NOMO-1 treated with DMSO at 0.1 percent for 48 hours (cell line): Measurements from ENCODE around the gene ACE2.
"Not testable (repeated sequence)": the region's sequence is repeated elsewhere in the genome, so short reads cannot be mapped to it uniquely, and the experiment has no call there.

ENCODE experiments used
- DNase-seq: peaks from one replicate; lab custom pipeline; 2025; ENCODE audit not compliant: unreplicated experiment; lab: John Stamatoyannopoulos, UW

Gene ACE2

GRCh38 chrX:15600745-15601144 lies at the start of gene ACE2:
Gene ACE2 (minus strand): TSS chrX:15600960. CDS start chrX:15600911, 49 bp downstream.
- no peak for DNase-seq

- DNase-seq: not testable (repeated sequence)
These were observed 46.8 kb upstream of the ACE2 start for GRCh38 chrX:15647510-15647909.

DNA sequence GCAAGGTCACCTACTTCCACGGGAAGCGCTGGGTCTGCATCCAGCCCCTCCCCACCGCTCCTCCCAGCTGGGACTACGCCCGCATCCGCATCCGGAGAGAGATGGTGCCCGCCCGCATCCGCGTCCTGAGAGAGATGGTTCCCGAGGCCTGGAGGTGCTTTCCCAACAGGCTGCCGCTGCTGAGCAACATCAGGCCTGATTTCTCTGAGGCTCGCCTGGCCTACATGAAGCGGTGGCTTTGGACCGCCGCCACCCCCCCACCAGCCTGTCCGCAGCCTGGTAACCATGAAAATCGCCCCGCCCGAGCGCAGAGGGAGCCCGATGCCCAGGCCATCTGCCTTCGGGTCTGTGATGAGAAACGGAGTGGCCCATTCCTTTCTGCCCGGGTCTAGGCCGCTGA lies 45.8 kb upstream of the ACE2 start:
- DNase-seq: no peak

DNA sequence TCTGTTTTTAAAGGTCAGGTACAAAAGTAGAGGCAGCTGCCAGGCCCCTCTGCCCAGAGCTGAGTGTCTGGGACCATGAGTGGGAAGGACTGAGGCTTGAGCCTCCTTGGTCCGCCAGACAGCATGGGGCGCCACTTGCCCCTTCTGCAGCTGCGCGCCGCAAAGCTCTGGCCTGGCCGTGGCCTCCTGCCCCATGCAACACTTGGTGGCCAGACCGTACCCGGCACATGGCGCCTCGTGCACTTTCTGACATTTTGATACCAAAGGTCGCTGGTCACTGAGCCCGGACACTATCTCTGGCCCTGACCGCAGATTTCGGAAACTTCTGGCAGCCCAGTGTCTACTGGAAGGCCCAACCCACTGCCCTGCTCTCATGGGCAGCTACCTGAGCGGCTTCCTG lies 45.3 kb upstream of the ACE2 start:
- DNase-seq: no peak

- DNase-seq: no peak
These were observed 44.5 kb upstream of the ACE2 start for GRCh38 chrX:15645266-15645665.

DNA sequence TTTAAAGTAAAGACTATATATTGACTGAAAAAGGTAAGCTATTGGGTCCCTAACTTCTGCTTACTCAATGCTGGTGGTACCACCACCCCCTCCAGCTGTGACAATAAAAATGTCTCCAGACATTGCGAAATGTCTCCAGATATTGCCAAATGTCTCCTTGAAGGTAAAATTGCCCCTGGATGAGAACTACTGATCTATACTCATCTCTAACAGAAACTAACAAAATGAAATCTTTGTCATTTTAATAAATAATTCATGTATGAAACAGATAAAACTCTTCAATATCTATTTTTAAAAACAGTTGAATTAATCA lies 43.8 kb upstream of the ACE2 start:
- no peak for DNase-seq

DNA sequence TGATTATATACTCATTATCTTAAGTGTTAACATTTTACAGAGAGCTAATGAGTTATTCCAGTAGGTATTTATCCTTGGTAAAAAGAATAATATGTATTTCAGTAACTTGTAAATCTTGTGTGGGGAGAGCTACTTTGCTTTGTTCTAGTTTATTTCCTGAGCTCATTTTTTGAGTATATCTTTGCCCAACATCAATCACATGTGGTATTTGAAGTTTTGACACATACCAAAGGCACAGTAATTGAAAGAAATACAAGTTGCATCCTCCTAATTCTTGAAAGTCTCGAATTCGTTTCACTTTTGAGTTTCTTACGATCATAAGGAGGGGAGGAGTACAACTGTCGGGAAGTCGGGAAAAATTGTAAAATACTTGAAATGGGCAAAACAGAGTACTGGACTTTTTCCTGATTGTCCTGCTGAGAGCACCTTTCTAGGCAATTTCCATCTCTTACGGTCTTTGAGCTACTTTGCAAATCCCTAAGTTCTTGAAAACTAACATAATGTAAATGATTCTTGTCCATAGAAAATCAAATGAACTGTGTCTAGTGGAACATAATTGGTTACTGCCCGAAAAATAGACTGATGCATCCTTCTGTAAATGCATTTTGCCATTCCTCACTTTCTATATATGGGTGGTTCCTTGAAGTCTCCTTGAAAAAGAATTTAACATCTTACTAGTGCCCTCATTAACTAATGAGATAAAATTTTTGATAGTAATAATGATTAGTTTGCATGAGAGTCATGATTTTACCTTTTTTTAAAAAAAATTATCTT lies 43.2 kb upstream of the ACE2 start:
- DNase-seq: no peak

DNA sequence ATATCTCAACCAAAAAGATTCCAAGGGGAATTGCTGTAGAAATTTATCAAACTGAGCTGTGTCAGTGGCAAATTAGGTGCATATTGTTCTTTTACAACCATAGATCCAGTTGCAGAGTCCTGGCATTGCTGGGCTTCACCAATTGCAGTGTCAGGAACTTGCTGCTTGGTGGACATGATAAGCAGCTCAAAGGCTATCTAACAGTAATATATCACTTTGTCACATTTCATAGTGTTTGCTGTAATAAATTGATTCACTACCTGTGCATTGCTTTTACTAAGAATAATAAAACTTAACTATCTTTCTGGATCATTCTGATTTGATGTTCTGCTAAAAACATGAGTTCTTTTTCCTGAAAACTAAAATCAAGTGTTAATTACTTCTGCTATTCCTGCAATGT lies 30.9 kb upstream of the ACE2 start:
- no peak for DNase-seq

GRCh38 chrX:15623054-15623453 lies 22.3 kb upstream of the ACE2 start:
- no peak for DNase-seq

- DNase-seq: no peak
These were observed 18.4 kb upstream of the ACE2 start for GRCh38 chrX:15619053-15619755.

GRCh38 chrX:15617111-15617510 lies 16.4 kb upstream of the ACE2 start:
- no peak for DNase-seq

DNA sequence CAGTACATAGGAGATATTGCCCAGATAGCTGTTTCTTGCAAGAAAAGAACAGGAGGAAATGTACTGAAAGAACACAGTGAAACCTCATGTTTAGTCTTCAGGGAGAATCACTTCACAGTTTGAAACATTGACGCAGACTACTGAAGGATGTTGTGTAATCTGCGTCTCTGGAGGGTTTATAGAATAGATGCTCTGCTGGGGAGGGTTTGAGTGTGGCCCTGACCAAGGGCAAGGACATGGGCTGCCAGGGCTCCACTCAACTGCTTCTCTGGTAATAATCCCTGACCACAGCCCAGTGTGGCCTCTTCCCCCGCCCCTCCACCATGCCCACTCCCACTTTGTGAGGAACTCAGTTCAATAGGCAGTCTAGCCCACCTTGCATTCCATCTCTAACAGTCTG lies 15.8 kb upstream of the ACE2 start:
- no peak for DNase-seq

- no peak for DNase-seq
These were observed 6.3 kb upstream of the ACE2 start for GRCh38 chrX:15607067-15607466.

- DNase-seq: no peak
These were observed 5.4 kb upstream of the ACE2 start for GRCh38 chrX:15606136-15606535.

DNA sequence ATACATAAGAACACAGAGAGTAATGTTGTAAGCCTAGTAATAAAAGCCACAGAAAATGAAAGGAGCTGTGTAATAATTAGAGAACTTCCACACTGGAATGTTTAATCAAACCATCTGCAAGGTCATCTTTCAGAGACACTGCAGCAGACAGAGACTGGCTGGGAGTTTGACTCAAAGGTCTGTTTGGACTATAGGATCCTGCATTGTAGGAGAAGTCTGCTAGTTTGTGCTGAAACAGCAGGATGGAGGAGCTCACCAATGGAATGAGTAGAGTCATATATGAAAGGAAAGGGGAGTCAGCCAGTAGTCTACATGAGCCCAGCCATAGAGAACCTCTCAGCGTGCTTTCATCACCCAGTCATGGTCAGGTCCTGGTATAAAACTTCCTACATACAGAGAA lies 4.5 kb upstream of the ACE2 start:
- no peak for DNase-seq

DNA sequence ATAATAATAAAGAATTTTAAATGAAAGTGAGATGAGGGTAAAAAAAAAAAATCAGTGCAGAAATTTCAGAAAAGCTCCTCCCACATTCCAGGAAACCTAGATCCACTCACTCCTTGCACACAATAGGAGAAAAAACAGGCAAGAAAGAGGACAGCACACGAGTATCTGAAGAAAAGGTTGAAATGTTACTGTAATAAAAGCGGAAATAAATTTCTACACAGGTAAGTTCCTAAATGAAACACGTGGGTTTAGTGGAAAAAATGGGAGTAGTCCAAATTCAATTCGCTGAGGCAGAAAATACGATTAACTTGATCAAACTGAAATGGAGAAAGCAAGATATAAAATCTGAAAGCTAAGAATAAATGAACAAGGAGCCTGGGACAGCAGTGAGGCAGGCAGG lies 2.0 kb upstream of the ACE2 start:
- no peak for DNase-seq

DNA sequence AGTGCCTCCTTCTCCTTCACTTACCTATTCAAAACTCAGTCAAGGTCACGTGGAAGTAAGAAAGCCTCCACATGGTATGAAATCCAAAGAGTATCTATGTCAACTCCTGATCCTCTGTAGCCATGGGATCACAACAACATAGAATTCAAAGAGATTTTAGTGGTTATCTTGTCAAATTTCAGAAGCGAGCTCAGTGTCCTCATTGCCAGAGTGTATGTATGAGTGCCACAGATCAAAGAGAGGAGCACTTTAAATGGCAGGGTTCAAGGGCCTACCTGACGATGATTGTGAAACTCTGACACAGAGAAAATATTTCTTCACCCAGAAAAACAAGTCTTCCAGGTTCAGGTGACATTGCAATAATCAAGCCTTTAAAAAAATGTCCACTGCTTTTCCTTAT lies 1.2 kb upstream of the ACE2 start:
- no peak for DNase-seq

GRCh38 chrX:15600049-15600448 lies 711 bp downstream of the ACE2 start:
- no peak for DNase-seq

DNA sequence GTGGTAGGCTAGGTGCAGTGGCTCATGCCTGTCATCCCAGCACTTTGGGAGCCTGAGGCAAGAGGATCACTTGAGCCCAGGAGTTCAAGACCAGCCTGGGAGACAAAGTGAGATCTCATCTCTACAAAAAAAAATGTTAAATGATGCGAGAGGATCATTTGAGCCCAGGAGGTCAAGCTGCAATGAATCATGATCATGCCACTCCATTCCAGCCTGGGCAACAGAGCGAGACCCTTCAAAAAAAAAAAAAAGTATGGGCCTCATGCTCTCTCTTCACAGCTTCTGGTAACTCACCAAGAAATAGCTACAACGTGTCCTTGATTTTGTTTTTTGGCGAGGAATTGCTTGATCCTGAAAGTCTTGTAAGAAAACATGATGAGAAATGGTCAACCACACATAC lies 1.3 kb downstream of the ACE2 start:
- no peak for DNase-seq

DNA sequence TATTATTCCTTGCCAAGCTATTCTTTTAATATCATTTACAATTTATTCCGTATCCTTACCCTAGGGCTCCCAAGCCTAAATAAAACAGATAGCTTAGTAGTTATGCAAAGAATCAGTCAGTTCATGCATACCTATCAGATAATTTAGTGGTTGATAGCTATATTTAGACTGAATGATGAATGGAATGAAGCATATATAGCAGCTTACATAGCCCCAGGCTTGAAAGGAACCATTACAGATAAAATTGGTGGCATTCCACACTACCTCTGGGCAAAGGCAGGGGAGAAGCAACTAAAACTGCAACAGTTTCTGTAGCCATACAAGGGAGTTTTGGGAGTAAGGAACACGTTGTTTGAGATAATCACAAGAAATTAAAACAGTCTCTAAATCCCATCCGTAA lies 2.7 kb downstream of the ACE2 start:
- no peak for DNase-seq

GRCh38 chrX:15594371-15594770 lies 6.4 kb downstream of the ACE2 start:
- no peak for DNase-seq

- DNase-seq: no peak
These were observed 20.7 kb downstream of the ACE2 start for GRCh38 chrX:15579778-15580747.
